Endothelial cell (in vitro differentiated cells): ENCODE results near the gene ONECUT2. TPM values are rescaled to one million over a fixed set of nuclear protein-coding genes. Genes with fewer than 3 reads are reported as not detected.

Experiments used
- DNase-seq: peaks from one replicate; pipeline ENCODE4 v3.0.0; 2021; ENCODE audit warnings: low spot score
- H3K27ac Mint-ChIP-seq: one replicate; pipeline ENCODE4 v1.8.0; 2021; ENCODE audit warnings: mixed read lengths, inconsistent platforms; ENCODE audit not compliant: unreplicated experiment
- H3K27me3 Mint-ChIP-seq: one replicate; pipeline ENCODE4 v1.8.0; 2021; ENCODE audit warnings: mild to moderate bottlenecking, moderate library complexity, mixed read lengths, inconsistent platforms; ENCODE audit not compliant: unreplicated experiment
- H3K36me3 Mint-ChIP-seq: one replicate; pipeline ENCODE4 v1.8.0; 2021; ENCODE audit warnings: mild to moderate bottlenecking, low read depth, mixed read lengths, inconsistent platforms; ENCODE audit not compliant: unreplicated experiment
- H3K4me1 Mint-ChIP-seq: one replicate; pipeline ENCODE4 v1.8.0; 2021; ENCODE audit warnings: mild to moderate bottlenecking, mixed read lengths, inconsistent platforms; ENCODE audit not compliant: unreplicated experiment
- H3K4me3 Mint-ChIP-seq: one replicate; pipeline ENCODE4 v1.8.0; 2021; ENCODE audit warnings: mild to moderate bottlenecking, mixed read lengths, inconsistent platforms; ENCODE audit not compliant: unreplicated experiment
- H3K9me3 Mint-ChIP-seq: one replicate; pipeline ENCODE4 v1.8.0; 2021; ENCODE audit warnings: mixed read lengths, inconsistent platforms; ENCODE audit not compliant: unreplicated experiment
- total RNA-seq: library from RNA; stranded (reverse); fragmentation: NEBNext Ultra II Directional; extraction: Animal tissue kit (Norgen Biotek cat#: 25700); gene quantifications from one replicate; pipeline ENCODE4 v1.2.1, GENCODE V29; 2021; ENCODE audit not compliant: unreplicated experiment
- TF ChIP-seq, protein P1 (sequence below): fragments of 200-600 bp; sonication (generic); IDR thresholded peaks from one replicate; pipeline ENCODE4 v1.5.0; 2021; ENCODE audit warnings: antibody characterized with exemption; ENCODE audit not compliant: unreplicated experiment

Gene ONECUT2
- total RNA-seq, 1 donor from 2014 or later, result 1.1 TPM

DNA sequence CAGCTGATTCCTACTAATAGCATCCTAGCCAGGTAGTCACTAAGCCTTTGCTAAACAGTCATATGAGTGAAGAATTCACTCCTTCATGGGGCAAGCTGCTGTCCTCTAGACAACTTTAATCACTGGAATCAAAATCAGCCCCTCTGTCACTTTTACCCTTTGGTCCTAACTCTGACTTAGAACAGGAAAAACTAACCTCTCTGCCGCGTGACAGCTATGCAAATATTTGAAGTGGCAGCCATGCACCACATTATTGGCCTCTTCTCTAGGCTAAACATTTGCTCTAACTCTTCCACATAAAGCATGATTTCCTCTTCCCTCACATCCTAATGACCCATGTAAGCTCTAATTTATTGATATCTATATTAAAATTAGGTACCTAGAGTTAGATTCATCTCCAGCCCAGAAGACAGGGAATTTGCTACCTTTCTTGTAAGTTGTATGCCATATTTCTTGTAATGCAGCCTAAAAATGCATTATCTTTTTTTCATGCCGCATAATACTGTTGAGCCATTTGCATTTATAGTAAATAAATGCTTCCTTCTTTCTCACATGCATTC, 12.8 kb upstream of the ONECUT2 start:
- TF ChIP-seq, protein P1, sequence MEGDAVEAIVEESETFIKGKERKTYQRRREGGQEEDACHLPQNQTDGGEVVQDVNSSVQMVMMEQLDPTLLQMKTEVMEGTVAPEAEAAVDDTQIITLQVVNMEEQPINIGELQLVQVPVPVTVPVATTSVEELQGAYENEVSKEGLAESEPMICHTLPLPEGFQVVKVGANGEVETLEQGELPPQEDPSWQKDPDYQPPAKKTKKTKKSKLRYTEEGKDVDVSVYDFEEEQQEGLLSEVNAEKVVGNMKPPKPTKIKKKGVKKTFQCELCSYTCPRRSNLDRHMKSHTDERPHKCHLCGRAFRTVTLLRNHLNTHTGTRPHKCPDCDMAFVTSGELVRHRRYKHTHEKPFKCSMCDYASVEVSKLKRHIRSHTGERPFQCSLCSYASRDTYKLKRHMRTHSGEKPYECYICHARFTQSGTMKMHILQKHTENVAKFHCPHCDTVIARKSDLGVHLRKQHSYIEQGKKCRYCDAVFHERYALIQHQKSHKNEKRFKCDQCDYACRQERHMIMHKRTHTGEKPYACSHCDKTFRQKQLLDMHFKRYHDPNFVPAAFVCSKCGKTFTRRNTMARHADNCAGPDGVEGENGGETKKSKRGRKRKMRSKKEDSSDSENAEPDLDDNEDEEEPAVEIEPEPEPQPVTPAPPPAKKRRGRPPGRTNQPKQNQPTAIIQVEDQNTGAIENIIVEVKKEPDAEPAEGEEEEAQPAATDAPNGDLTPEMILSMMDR, result no peak
- no peak for DNase-seq
- H3K36me3 Mint-ChIP-seq, result no peaks in the 10 kb centered on the region
- no peaks in the 10 kb centered on the region for H3K9me3 Mint-ChIP-seq
- H3K4me1 Mint-ChIP-seq, result no peaks in the 10 kb centered on the region
- no peak overlapping the region for H3K4me3 Mint-ChIP-seq
- no peak overlapping the region for H3K27ac Mint-ChIP-seq
- peaks cover 6% of the 10 kb centered on the region for H3K27me3 Mint-ChIP-seq

DNA sequence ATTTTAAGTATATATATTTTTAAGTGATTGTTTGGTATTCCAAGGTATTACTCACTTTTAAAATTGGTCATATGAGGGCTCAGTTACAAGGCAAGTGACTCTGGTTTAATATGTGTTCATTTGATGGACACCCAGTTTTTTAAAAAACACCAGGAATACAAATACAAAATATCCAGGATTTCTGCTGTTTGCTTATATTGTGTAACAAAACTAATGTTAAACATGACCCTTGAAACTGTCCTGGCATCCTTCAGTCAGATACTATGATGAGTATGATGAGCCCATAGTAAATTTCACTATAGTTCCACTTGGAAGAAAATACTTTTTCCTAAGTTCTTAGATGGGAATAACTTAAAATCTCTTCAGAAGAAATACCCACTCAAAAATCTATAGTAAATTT, 11.4 kb upstream of the ONECUT2 start:
- no peaks in the 10 kb centered on the region for H3K36me3 Mint-ChIP-seq
- TF ChIP-seq, protein P1, result no peak
- H3K4me3 Mint-ChIP-seq, result no peak overlapping the region
- no peak overlapping the region for H3K27ac Mint-ChIP-seq
- peaks cover 7% of the 10 kb centered on the region for H3K27me3 Mint-ChIP-seq
- DNase-seq, result no peak
- no peaks in the 10 kb centered on the region for H3K4me1 Mint-ChIP-seq
- no peaks in the 10 kb centered on the region for H3K9me3 Mint-ChIP-seq

DNA sequence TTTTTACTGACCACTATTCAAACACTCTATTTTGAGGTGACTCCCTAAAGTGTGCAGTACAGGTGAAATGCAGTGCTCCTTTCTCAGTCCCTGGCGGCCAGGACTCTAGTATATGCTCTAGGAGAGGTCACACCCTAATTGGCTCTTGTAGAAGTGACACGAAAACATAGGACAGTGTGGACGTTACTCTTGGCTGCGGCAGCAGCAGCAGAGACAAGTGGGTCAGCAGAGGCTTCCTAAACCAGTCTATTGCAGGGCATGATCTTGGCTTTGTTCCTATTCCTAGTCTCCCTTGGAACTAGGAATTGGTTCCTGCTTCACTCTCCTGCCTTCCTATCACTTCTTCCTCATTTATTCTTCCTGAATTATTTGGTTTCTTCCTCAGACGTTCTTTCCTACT, 10.1 kb upstream of the ONECUT2 start:
- no peaks in the 10 kb centered on the region for H3K9me3 Mint-ChIP-seq
- H3K36me3 Mint-ChIP-seq, result no peaks in the 10 kb centered on the region
- H3K27me3 Mint-ChIP-seq, result peaks cover 15% of the 10 kb centered on the region
- DNase-seq, result no peak
- no peak overlapping the region for H3K4me3 Mint-ChIP-seq
- TF ChIP-seq, protein P1, result no peak
- no peak overlapping the region for H3K27ac Mint-ChIP-seq
- H3K4me1 Mint-ChIP-seq, result peaks cover 5% of the 10 kb centered on the region

DNA sequence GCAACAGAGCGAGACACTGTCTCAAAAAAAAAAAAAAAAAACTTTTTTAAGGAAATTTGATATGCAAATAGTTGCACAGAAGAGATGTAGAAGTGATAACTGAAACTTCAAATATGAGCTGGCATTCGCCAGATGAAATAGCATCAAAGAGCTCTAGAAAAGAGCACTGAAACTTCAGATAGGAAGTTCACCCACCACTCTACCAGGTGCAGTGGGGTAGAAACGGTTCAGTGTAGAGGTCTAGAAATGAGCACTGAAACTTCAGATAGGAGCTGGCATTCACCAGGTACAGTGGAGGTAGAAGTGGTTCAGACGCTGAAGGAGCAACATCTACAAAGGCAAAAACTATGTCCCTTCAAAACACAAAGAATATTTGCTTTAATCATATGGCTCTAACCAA, 9.0 kb upstream of the ONECUT2 start:
- H3K27ac Mint-ChIP-seq, result no peak overlapping the region
- H3K36me3 Mint-ChIP-seq, result no peaks in the 10 kb centered on the region
- no peaks in the 10 kb centered on the region for H3K9me3 Mint-ChIP-seq
- TF ChIP-seq, protein P1, result no peak
- H3K4me1 Mint-ChIP-seq, result peaks cover 7% of the 10 kb centered on the region
- DNase-seq, result no peak
- H3K27me3 Mint-ChIP-seq, result peaks cover 18% of the 10 kb centered on the region
- H3K4me3 Mint-ChIP-seq, result no peak overlapping the region

DNA sequence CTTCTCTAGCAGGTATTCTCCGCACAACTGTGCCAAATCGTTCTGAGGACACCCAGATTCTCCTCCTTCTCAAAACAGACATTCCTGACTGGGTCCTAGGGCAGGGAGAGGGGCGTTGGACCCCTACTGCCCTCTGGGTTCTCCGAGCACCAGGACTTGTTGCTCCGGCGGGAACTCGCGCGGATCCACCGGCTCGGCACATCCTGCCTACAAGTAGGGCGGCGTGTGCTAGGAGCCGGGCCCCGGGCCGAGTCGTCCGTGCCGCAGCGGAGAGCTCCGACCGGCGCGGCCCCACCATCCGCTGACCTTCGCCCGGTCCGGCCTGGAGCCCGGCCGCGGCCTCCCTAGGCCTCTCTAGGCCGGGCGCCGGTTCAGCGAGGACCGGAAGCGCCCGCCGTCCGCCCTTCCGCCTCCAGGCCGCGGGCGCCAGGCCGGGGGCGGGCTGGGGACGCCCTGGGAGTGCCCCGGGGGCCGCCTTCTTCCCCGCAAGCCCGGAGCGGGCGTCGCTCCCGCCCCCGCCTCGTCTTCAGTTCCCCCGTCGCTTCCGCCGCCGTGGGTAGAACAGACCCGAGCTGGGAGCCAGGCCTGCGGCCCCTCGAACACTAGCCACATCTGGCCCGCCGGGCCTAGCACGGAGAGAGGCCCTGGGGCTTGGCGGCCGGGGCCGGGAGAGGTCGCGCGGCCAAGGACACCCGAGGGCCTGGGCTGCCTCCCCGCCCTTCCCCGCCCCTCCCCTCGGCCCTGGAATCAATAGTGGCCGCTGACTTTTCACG, 7.6 kb upstream of the ONECUT2 start:
- Mint-ChIP-seq H3K4me1 (peaks cover 7% of the 10 kb centered on the region), H3K36me3 (no peaks in the 10 kb centered on the region), H3K27ac (no peak overlapping the region), H3K4me3 (peak overlapping the region; percentile 51), H3K9me3 (no peaks in the 10 kb centered on the region), H3K27me3 (peaks cover 22% of the 10 kb centered on the region)
- TF ChIP-seq, protein P1, result no peak
- peak; percentile 46 for DNase-seq
